Germinal center (tissue), 1 donor: ENCODE results near the gene DNM3.

Source experiments
- DNase-seq: peaks from one replicate; pipeline ENCODE4 v3.0.0; 2012; ENCODE audit warnings: mixed read lengths, low spot score

Gene DNM3

GRCh38 chr1:172238965-172239364, 397.7 kb downstream of the DNM3 start:
- no peak for DNase-seq

- DNase-seq = no peak
These were observed 398.6 kb downstream of the DNM3 start for GRCh38 chr1:172239901-172240300.

GRCh38 chr1:172241540-172241939, 400.2 kb downstream of the DNM3 start:
- DNase-seq = no peak

GRCh38 chr1:172244865-172245264, 403.6 kb downstream of the DNM3 start:
- DNase-seq = no peak

- no peak for DNase-seq
These were observed 404.5 kb downstream of the DNM3 start for GRCh38 chr1:172245788-172246187.

- DNase-seq = no peak
These were observed 405.5 kb downstream of the DNM3 start for GRCh38 chr1:172246521-172247390.

- no peak for DNase-seq
These were observed 410.2 kb downstream of the DNM3 start for GRCh38 chr1:172251486-172251885.

- DNase-seq = no peak
These were observed 411.0 kb downstream of the DNM3 start for GRCh38 chr1:172252321-172252720.

GRCh38 chr1:172252958-172253357, 411.7 kb downstream of the DNM3 start:
- DNase-seq = no peak

GRCh38 chr1:172254521-172255222, 413.4 kb downstream of the DNM3 start:
- no peak for DNase-seq

GRCh38 chr1:172255223-172255560, 413.9 kb downstream of the DNM3 start:
- no peak for DNase-seq

- DNase-seq = no peak
These were observed 424.6 kb downstream of the DNM3 start for GRCh38 chr1:172265905-172266304.

- no peak for DNase-seq
These were observed 425.4 kb downstream of the DNM3 start for GRCh38 chr1:172266528-172267174.

GRCh38 chr1:172268237-172268636, 426.9 kb downstream of the DNM3 start:
- DNase-seq = no peak

- no peak for DNase-seq
These were observed 427.8 kb downstream of the DNM3 start for GRCh38 chr1:172269084-172269483.

- DNase-seq = no peak
These were observed 428.3 kb downstream of the DNM3 start for GRCh38 chr1:172269644-172270043.

- no peak for DNase-seq
These were observed 429.3 kb downstream of the DNM3 start for GRCh38 chr1:172270605-172271004.

GRCh38 chr1:172272087-172272486, 430.8 kb downstream of the DNM3 start:
- DNase-seq = no peak

- DNase-seq = no peak
These were observed 432.5 kb downstream of the DNM3 start for GRCh38 chr1:172273647-172274396.

- DNase-seq = no peak
These were observed 434.2 kb downstream of the DNM3 start for GRCh38 chr1:172275478-172275877.

- no peak for DNase-seq
These were observed 435.0 kb downstream of the DNM3 start for GRCh38 chr1:172276120-172276818.

- DNase-seq = no peak
These were observed 436.0 kb downstream of the DNM3 start for GRCh38 chr1:172277275-172277674.
